Measurements from ENCODE around the gene HELZ. TPM values are rescaled to one million over a fixed set of nuclear protein-coding genes. Genes with fewer than 3 reads are reported as not detected.

HELZ gene
- total and polyA plus RNA-seq, 2 experiments from 2014 or later: 32.7 to 77.2 TPM

- Histone ChIP-seq H3K4me1 (ENCODE audit: insufficient read depth) (no peaks in the 10 kb centered on the region), H3K9me3 (ENCODE audit: low read depth) (no peaks in the 10 kb centered on the region), H3K4me2 (no peak overlapping the region), H3K27me3 (no peaks in the 10 kb centered on the region), H3K9me2 (replicated peaks; ENCODE audit: insufficient read depth) (no peaks in the 10 kb centered on the region), H2AFZ (no peak overlapping the region), H3K79me2 (peaks cover 3% of the 10 kb centered on the region), H4K20me1 (ENCODE audit: insufficient read depth, poor library complexity, severe bottlenecking) (no peaks in the 10 kb centered on the region), H3K36me3 (replicated peaks; ENCODE audit: insufficient read depth, low read depth) (no peaks in the 10 kb centered on the region), H3K4me3 (no peak overlapping the region), H3K27ac (no peak overlapping the region)
- 88% methylated on average over 1 of the region's 1 CpG for WGBS (ENCODE audit: low lambda C conversion rate, missing lambda C conversion rate)
- no peak for DNase-seq (ENCODE audit: low spot score)
- TF ChIP-seq EZH2 (IDR thresholded peaks at IDR 0.05; ENCODE audit: borderline replicate concordance) (no peak), EZH2phosphoT487 (IDR thresholded peaks at IDR 0.05; ENCODE audit: low read depth, severe bottlenecking, unreplicated experiment) (no peak), CTCF (IDR thresholded peaks at IDR 0.05; ENCODE audit: poor library complexity) (no peak)
Observed at GRCh38 chr17:67139289-67139688, 105.7 kb downstream of the HELZ start.

GRCh38 chr17:67138392-67138791, 106.6 kb downstream of the HELZ start:
- no peak overlapping the region for H2AFZ ChIP-seq
- no peaks in the 10 kb centered on the region for H3K4me1 ChIP-seq (ENCODE audit: insufficient read depth)
- no peak overlapping the region for H3K27ac ChIP-seq
- H3K36me3 ChIP-seq (replicated peaks; ENCODE audit: insufficient read depth, low read depth): no peaks in the 10 kb centered on the region
- H3K9me2 ChIP-seq (replicated peaks; ENCODE audit: insufficient read depth): no peaks in the 10 kb centered on the region
- no peak overlapping the region for H3K4me2 ChIP-seq
- no peaks in the 10 kb centered on the region for H3K27me3 ChIP-seq
- H3K79me2 ChIP-seq: peaks cover 3% of the 10 kb centered on the region
- no peak overlapping the region for H3K4me3 ChIP-seq
- no peaks in the 10 kb centered on the region for H4K20me1 ChIP-seq (ENCODE audit: insufficient read depth, poor library complexity, severe bottlenecking)
- no peaks in the 10 kb centered on the region for H3K9me3 ChIP-seq (ENCODE audit: low read depth)
- no peak for DNase-seq (ENCODE audit: low spot score)
- no peak for TF ChIP-seq EZH2 (IDR thresholded peaks at IDR 0.05; ENCODE audit: borderline replicate concordance)
- TF ChIP-seq EZH2phosphoT487 (IDR thresholded peaks at IDR 0.05; ENCODE audit: low read depth, severe bottlenecking, unreplicated experiment): no peak
- no peak for TF ChIP-seq CTCF (IDR thresholded peaks at IDR 0.05; ENCODE audit: poor library complexity)

GRCh38 chr17:67137860-67138259, 107.1 kb downstream of the HELZ start:
- TF ChIP-seq EZH2phosphoT487 (IDR thresholded peaks at IDR 0.05; ENCODE audit: low read depth, severe bottlenecking, unreplicated experiment) (no peak), EZH2 (IDR thresholded peaks at IDR 0.05; ENCODE audit: borderline replicate concordance) (no peak), CTCF (IDR thresholded peaks at IDR 0.05; ENCODE audit: poor library complexity) (no peak)
- Histone ChIP-seq H3K36me3 (replicated peaks; ENCODE audit: insufficient read depth, low read depth) (no peaks in the 10 kb centered on the region), H3K27ac (no peak overlapping the region), H3K4me3 (no peak overlapping the region), H2AFZ (no peak overlapping the region), H3K4me2 (no peak overlapping the region), H4K20me1 (ENCODE audit: insufficient read depth, poor library complexity, severe bottlenecking) (no peaks in the 10 kb centered on the region), H3K9me3 (ENCODE audit: low read depth) (no peaks in the 10 kb centered on the region), H3K79me2 (peaks cover 3% of the 10 kb centered on the region), H3K9me2 (replicated peaks; ENCODE audit: insufficient read depth) (no peaks in the 10 kb centered on the region), H3K4me1 (ENCODE audit: insufficient read depth) (no peaks in the 10 kb centered on the region), H3K27me3 (no peaks in the 10 kb centered on the region)
- no peak for DNase-seq (ENCODE audit: low spot score)
- WGBS (ENCODE audit: low lambda C conversion rate, missing lambda C conversion rate): 96% methylated on average over 5 of the region's 5 CpGs

- Histone ChIP-seq H3K4me2 (no peak overlapping the region), H4K20me1 (ENCODE audit: insufficient read depth, poor library complexity, severe bottlenecking) (no peaks in the 10 kb centered on the region), H3K27me3 (no peaks in the 10 kb centered on the region), H3K9me2 (replicated peaks; ENCODE audit: insufficient read depth) (no peaks in the 10 kb centered on the region), H3K4me3 (no peak overlapping the region), H3K27ac (no peak overlapping the region), H2AFZ (no peak overlapping the region), H3K79me2 (peaks cover 3% of the 10 kb centered on the region), H3K36me3 (replicated peaks; ENCODE audit: insufficient read depth, low read depth) (no peaks in the 10 kb centered on the region), H3K9me3 (ENCODE audit: low read depth) (no peaks in the 10 kb centered on the region), H3K4me1 (ENCODE audit: insufficient read depth) (no peaks in the 10 kb centered on the region)
- TF ChIP-seq CTCF (IDR thresholded peaks at IDR 0.05; ENCODE audit: poor library complexity) (no peak), EZH2 (IDR thresholded peaks at IDR 0.05; ENCODE audit: borderline replicate concordance) (no peak), EZH2phosphoT487 (IDR thresholded peaks at IDR 0.05; ENCODE audit: low read depth, severe bottlenecking, unreplicated experiment) (no peak)
- no peak for DNase-seq (ENCODE audit: low spot score)
- 97% methylated on average over 3 of the region's 3 CpGs for WGBS (ENCODE audit: low lambda C conversion rate, missing lambda C conversion rate)
Observed at GRCh38 chr17:67137026-67137370, 108.0 kb downstream of the HELZ start.
